CD4-positive, alpha-beta memory T cell (primary cell): ENCODE results near the gene NOTCH2. TPM values are rescaled to one million over a fixed set of nuclear protein-coding genes. Genes with fewer than 3 reads are reported as not detected.

ENCODE experiments used
- CTCF ChIA-PET: fragments of 350-600 bp; sonication (Branson Sonifier 250); formaldehyde crosslinking; loops from one replicate; lab custom pipeline; 2021; ENCODE audit warnings: inconsistent platforms; ENCODE audit not compliant: partially characterized antibody; lab: Charles Lee
- POLR2A ChIA-PET: fragments of 350-600 bp; sonication (Branson Sonifier 250); formaldehyde crosslinking; loops from one replicate; lab custom pipeline; 2021; ENCODE audit not compliant: partially characterized antibody; lab: Charles Lee
- DNase-seq, 5 donors: peaks; one replicate each; pipeline versions ENCODE4 v3.0.0 to v3.0.0-alpha.2; 2020 to 2022; ENCODE audit warnings: mixed read lengths in 1 of 5
- H3K27ac ChIP-seq: one replicate; pipeline ENCODE4 v1.7.0; 2013; ENCODE audit warnings: low read depth, low read length
- H3K27me3 ChIP-seq: 2 replicates; pipeline ENCODE4 v1.7.0; 2013; ENCODE audit warnings: mild to moderate bottlenecking, low read length, moderate library complexity; ENCODE audit not compliant: insufficient read depth
- H3K36me3 ChIP-seq: 2 replicates; pipeline ENCODE4 v1.7.0; 2013; ENCODE audit warnings: mild to moderate bottlenecking, low read length, moderate library complexity; ENCODE audit not compliant: insufficient read depth
- H3K4me1 ChIP-seq: 2 replicates; pipeline ENCODE4 v1.7.0; 2013; ENCODE audit warnings: mild to moderate bottlenecking, low read length, moderate library complexity; ENCODE audit not compliant: insufficient read depth
- H3K4me3 ChIP-seq, 2 donors: one replicate each; pipeline ENCODE4 v1.7.0; 2013; ENCODE audit warnings: low read length in 2 of 2, mild to moderate bottlenecking in 1 of 2
- H3K9me3 ChIP-seq, 2 donors: one replicate each; pipeline ENCODE4 v1.7.0; 2013; ENCODE audit warnings: low read length in 2 of 2, control low read depth in 1 of 2; ENCODE audit not compliant: control insufficient read depth in 1 of 2
- H3K27ac Mint-ChIP-seq, 7 donors: one replicate each; pipeline ENCODE4 v1.8.0; 2020 to 2021; ENCODE audit warnings: mixed read lengths in 7 of 7, mild to moderate bottlenecking in 6 of 7, inconsistent platforms in 3 of 7, moderate library complexity in 3 of 7
- H3K27me3 Mint-ChIP-seq, 2 donors: one replicate each; pipeline ENCODE4 v1.8.0; 2020 to 2021; ENCODE audit warnings: mixed read lengths in 2 of 2
- H3K36me3 Mint-ChIP-seq, 2 donors: one replicate each; pipeline ENCODE4 v1.8.0; 2020 to 2021; ENCODE audit warnings: mixed read lengths in 2 of 2, inconsistent platforms in 1 of 2, mild to moderate bottlenecking in 1 of 2
- H3K4me1 Mint-ChIP-seq, 4 donors: one replicate each; pipeline ENCODE4 v1.8.0; 2020 to 2021; ENCODE audit warnings: mixed read lengths in 4 of 4, mild to moderate bottlenecking in 1 of 4
- H3K4me3 Mint-ChIP-seq, 8 donors: one replicate each; pipeline ENCODE4 v1.8.0; 2020 to 2021; ENCODE audit warnings: mixed read lengths in 8 of 8, mild to moderate bottlenecking in 7 of 8, moderate library complexity in 6 of 8, inconsistent platforms in 3 of 8
- H3K9me3 Mint-ChIP-seq, 8 donors: one replicate each; pipeline ENCODE4 v1.8.0; 2020 to 2021; ENCODE audit warnings: mixed read lengths in 8 of 8, mild to moderate bottlenecking in 5 of 8, inconsistent platforms in 3 of 8, moderate library complexity in 1 of 8
- intact Hi-C: fragments of 100-400 bp; cut with micrococcal nuclease; formaldehyde crosslinking; loops from one replicate; pipeline ENCODE4 v1.15.1; 2023
- polyA plus RNA-seq, 2 donors: library from polyadenylated mRNA; unstranded; fragments of 300-500 nt; fragmentation: Illumina TruSeq; gene quantifications; one replicate each; pipeline ENCODE4 v1.2.3, GENCODE V29; 2021
- total RNA-seq, 2 experiments: library from RNA; stranded (reverse); gene quantifications; one replicate each; pipeline ENCODE4 v1.2.3, GENCODE V29; 2021

Gene NOTCH2
- total and polyA plus RNA-seq, 4 experiments from 2014 or later: 11.1 to 61.3 (median 43.3) TPM

DNA sequence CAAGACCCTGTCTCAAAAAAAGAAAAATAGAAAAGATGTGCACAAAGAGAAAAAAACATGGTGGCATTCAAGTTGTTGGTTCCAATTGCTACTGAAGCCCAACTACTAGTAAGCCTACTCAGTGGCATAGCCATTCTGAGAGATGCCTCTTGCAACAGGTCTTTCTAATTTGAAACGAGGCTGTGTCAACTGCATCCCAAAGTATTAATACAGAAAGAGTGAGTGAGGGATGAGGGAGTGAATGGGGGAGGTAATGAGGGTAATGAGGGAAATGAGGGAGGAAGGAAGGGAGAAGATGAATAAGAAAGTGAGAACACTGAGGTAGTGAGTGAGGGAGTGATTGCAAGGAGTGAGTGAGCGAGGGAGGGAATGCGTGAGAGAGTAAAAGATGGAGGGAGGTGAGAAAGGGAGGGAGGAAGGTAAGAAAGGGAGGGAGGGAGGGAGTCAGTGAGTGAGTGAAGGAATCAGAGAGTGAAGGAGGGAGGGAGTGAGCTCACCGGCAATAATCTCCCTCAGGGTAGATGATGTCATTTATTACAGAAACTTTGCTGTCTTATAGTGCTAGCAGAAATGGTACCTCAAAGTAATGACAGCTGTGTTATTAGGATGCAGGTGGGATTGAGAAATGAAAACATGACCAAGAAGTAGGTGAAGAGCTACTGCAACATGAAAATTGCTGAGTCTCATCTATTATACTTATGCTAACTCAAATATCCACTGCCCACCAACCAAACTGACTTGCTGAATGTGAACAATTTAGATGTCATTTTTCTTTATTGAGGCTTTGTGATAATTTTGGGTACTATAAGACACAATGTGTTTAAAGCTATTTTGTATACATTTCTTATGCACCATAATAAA is 97.5 kb downstream of the NOTCH2 start:
- intact Hi-C loops: no loop called here
- Histone ChIP-seq H3K36me3 (peaks cover 6% of the 10 kb centered on the region), H3K4me1 (no peaks in the 10 kb centered on the region), H3K4me3 (no peak overlapping the region), H3K27ac (no peak overlapping the region), H3K9me3 (no peaks in the 10 kb centered on the region), H3K27me3 (no peaks in the 10 kb centered on the region)
- H3K27me3 Mint-ChIP-seq: no peaks in the 10 kb centered on the region
- no peak overlapping the region for H3K27ac Mint-ChIP-seq
- no peak for DNase-seq
- H3K36me3 Mint-ChIP-seq: peaks cover 50 to 66% of the 10 kb centered on the region in 2 donors
- ChIA-PET CTCF (interaction anchor here (0.5 to 1.2 kb wide), 2 partner anchors 22 to 24 kb away, joined by 3 to 4 read pairs; no protein-coding TSS in a partner anchor), POLR2A (no interaction called here)
- H3K4me1 Mint-ChIP-seq: peaks cover 2 to 10% (median 5%) of the 10 kb centered on the region in 4 donors
- peak overlapping the region in 1 of 8 donors; percentile 65 for H3K4me3 Mint-ChIP-seq
- no peaks in the 10 kb centered on the region for H3K9me3 Mint-ChIP-seq

DNA sequence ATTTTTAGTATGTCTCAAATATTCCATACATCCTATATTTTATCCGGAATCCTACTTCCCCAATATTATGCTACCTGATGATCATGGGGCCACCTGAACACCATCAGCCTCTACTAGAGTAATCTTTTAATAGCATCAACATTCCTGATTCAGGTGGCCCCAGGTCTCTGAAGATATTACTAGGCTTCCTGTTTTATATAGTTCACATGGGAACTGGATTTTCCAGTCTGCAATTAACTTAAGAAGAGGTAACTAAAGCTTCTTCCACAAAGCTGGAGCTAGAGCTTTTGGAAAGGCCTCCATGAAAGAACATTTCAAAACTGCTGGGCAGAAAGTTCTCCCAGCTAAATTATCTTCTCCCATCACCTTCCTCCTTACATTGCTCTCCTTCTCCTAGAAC is 100.9 kb downstream of the NOTCH2 start:
- Mint-ChIP-seq H3K4me3 (no peak overlapping the region), H3K27ac (peak overlapping the region in 1 of 7 donors; percentile 16), H3K27me3 (no peaks in the 10 kb centered on the region), H3K36me3 (peaks cover 64 to 73% of the 10 kb centered on the region in 2 donors), H3K9me3 (no peaks in the 10 kb centered on the region), H3K4me1 (peaks cover 2 to 8% (median 4%) of the 10 kb centered on the region in 4 donors)
- DNase-seq: no peak
- no peaks in the 10 kb centered on the region for H3K9me3 ChIP-seq
- POLR2A ChIA-PET: no interaction called here
- no peak overlapping the region for H3K4me3 ChIP-seq
- CTCF ChIA-PET: interaction anchor here (0.9 to 9.0 kb wide), 9 partner anchors 9 to 158 kb away, joined by 3 to 76 read pairs (median 6); no protein-coding TSS in a partner anchor
- H3K36me3 ChIP-seq: peaks cover 27% of the 10 kb centered on the region
- H3K27ac ChIP-seq: no peak overlapping the region
- no peaks in the 10 kb centered on the region for H3K27me3 ChIP-seq
- H3K4me1 ChIP-seq: no peaks in the 10 kb centered on the region
- intact Hi-C loops: no loop called here

DNA sequence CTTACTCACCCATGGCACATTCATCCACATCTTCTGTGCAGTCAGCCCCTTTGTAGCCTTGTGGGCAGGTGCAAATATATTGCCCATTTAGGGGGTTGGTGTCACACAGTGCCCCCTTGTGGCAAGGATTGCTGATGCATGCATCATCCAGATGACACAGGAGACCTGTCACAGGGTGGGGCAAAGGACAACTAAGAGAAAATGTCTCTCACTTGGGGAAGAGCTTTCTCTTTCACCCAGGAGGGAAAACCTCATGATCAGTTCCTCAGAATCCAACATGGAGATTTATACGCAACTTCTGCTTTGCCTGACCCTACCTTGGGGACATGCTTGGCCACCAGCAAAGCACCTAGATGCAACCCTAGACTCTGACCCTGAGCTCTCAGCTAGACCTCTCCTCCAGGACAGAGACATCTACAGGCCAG is 101.4 kb downstream of the NOTCH2 start:
- CTCF ChIA-PET: interaction anchor here (0.9 to 9.0 kb wide), 10 partner anchors 8 to 157 kb away, joined by 3 to 76 read pairs (median 5); no protein-coding TSS in a partner anchor
- Histone ChIP-seq H3K27me3 (no peaks in the 10 kb centered on the region), H3K9me3 (no peaks in the 10 kb centered on the region), H3K36me3 (peaks cover 31% of the 10 kb centered on the region), H3K27ac (no peak overlapping the region), H3K4me1 (no peaks in the 10 kb centered on the region), H3K4me3 (no peak overlapping the region)
- H3K27ac Mint-ChIP-seq: peak overlapping the region in 5 of 7 donors; percentile 21 to 82 (median 73)
- POLR2A ChIA-PET: no interaction called here
- peaks cover 61 to 73% of the 10 kb centered on the region in 2 donors for H3K36me3 Mint-ChIP-seq
- DNase-seq: peak; percentile 49 to 70 (median 55)
- H3K9me3 Mint-ChIP-seq: no peaks in the 10 kb centered on the region
- peaks cover 2 to 6% (median 4%) of the 10 kb centered on the region in 4 donors for H3K4me1 Mint-ChIP-seq
- H3K27me3 Mint-ChIP-seq: no peaks in the 10 kb centered on the region
- intact Hi-C loops: no loop called here
- no peak overlapping the region for H3K4me3 Mint-ChIP-seq

DNA sequence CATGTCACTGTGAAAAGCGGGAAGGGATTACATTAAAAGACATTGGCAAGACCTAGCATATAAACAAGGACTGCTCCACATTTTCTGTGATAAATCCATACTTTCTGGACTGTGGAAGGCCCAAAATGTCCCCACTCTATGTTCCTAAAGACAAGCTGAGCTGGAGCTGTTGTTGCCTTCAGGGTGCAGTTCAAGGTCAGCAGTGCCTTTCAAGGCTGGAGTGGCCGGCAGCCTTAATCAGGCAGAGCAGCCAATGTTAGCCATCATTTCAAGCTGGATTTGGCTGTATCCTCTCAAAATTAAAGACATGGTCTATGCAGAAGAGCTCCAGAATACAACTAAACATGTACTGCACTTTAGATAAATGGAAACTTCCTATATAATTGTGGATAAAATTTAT is 102.8 kb downstream of the NOTCH2 start:
- peaks cover 67 to 77% of the 10 kb centered on the region in 2 donors for H3K36me3 Mint-ChIP-seq
- intact Hi-C loops: no loop called here

DNA sequence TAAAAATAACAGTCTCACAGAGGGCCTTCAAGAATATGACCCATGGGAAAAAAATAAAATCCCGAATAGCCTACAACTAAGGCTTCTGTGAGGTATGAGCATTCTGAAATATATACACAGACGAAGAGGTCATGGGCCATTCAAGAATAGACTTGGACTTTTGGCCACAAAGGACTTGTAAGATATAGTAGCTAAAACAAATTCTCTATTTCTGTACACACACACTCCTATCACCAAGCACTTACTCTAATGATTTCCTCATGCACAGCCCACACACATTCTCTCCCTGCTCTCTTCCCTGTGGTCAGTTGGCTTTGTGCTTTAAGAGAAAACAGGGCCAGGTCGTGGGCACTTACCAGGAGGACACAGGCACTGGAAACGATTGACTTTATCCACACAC is 103.4 kb downstream of the NOTCH2 start:
- intact Hi-C loops: no loop called here

More for the DNA sequence above, 102.8 kb downstream of the NOTCH2 start:
- Histone ChIP-seq H3K27me3 (no peaks in the 10 kb centered on the region), H3K4me3 (no peak overlapping the region), H3K36me3 (peaks cover 31% of the 10 kb centered on the region), H3K9me3 (no peaks in the 10 kb centered on the region), H3K27ac (no peak overlapping the region), H3K4me1 (no peaks in the 10 kb centered on the region)
- no peaks in the 10 kb centered on the region for H3K27me3 Mint-ChIP-seq
- no peaks in the 10 kb centered on the region for H3K9me3 Mint-ChIP-seq
- POLR2A ChIA-PET: no interaction called here
- H3K27ac Mint-ChIP-seq: no peak overlapping the region
- no peak for DNase-seq
- CTCF ChIA-PET: interaction anchor here (0.7 to 9.0 kb wide), 4 partner anchors 13 to 32 kb away, joined by 3 to 76 read pairs (median 4); no protein-coding TSS in a partner anchor
- H3K4me3 Mint-ChIP-seq: no peak overlapping the region
- peaks cover 3 to 6% (median 4%) of the 10 kb centered on the region in 4 donors for H3K4me1 Mint-ChIP-seq

DNA sequence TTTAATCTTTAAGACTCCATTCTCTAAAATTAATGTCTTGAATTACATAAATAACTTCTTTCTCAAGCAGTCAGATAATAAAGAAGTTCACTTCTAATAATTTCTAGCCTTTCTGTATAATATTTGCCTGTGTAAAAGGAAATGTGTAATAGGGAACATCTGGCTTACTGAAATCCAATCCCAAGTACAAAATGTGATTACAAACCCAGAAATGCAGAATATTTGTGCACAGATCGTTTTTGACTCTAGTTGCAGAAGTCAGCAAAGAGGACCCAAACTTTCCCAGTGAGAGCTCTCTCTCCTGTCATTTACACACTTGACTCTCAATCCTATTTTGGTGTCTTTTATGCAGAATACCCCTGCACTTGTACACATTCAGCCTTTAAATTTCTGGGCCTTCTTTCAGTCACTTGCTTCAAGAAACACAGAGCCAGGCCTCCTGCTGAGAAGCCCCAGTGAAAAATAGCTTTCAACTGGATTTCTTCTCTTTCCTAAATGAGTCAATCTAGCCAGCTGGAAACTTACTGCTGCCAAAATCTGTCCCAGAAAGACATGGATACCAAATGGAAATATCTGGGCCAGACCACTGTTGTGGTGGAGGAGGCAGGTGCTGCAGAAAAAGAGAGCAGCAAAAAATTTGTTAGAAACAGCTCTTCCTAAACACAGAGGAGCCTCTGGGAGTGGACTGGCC is 104.6 kb downstream of the NOTCH2 start:
- CTCF ChIA-PET: interaction anchor here (1.7 to 9.0 kb wide), 2 partner anchors 10 to 16 kb away, joined by 3 to 76 read pairs; no protein-coding TSS in a partner anchor
- peaks cover 58 to 68% of the 10 kb centered on the region in 2 donors for H3K36me3 Mint-ChIP-seq
- peaks cover 3 to 6% (median 4%) of the 10 kb centered on the region in 4 donors for H3K4me1 Mint-ChIP-seq
- H3K4me3 Mint-ChIP-seq: no peak overlapping the region
- H3K27me3 Mint-ChIP-seq: no peaks in the 10 kb centered on the region
- peak overlapping the region in 1 of 7 donors; percentile 43 for H3K27ac Mint-ChIP-seq
- no peaks in the 10 kb centered on the region for H3K9me3 Mint-ChIP-seq
- Histone ChIP-seq H3K4me3 (no peak overlapping the region), H3K9me3 (no peaks in the 10 kb centered on the region), H3K4me1 (no peaks in the 10 kb centered on the region), H3K27ac (no peak overlapping the region), H3K36me3 (peaks cover 31% of the 10 kb centered on the region), H3K27me3 (no peaks in the 10 kb centered on the region)
- POLR2A ChIA-PET: no interaction called here
- intact Hi-C loops: no loop called here
- no peak for DNase-seq

More for the DNA sequence above, 103.4 kb downstream of the NOTCH2 start:
- H3K9me3 Mint-ChIP-seq: no peaks in the 10 kb centered on the region
- H3K9me3 ChIP-seq: no peaks in the 10 kb centered on the region
- no peaks in the 10 kb centered on the region for H3K4me1 ChIP-seq
- peaks cover 65 to 73% of the 10 kb centered on the region in 2 donors for H3K36me3 Mint-ChIP-seq
- H3K4me3 ChIP-seq: no peak overlapping the region
- no peak overlapping the region for H3K4me3 Mint-ChIP-seq
- ChIA-PET POLR2A (no interaction called here), CTCF (interaction anchor here (9.0 kb wide), 1 partner anchor 18 kb away, joined by 76 read pairs; no protein-coding TSS in a partner anchor)
- H3K27me3 Mint-ChIP-seq: no peaks in the 10 kb centered on the region
- H3K36me3 ChIP-seq: peaks cover 31% of the 10 kb centered on the region
- DNase-seq: no peak
- H3K4me1 Mint-ChIP-seq: peaks cover 3 to 6% (median 4%) of the 10 kb centered on the region in 4 donors
- peak overlapping the region in 1 of 7 donors; percentile 67 for H3K27ac Mint-ChIP-seq
- H3K27me3 ChIP-seq: no peaks in the 10 kb centered on the region
- no peak overlapping the region for H3K27ac ChIP-seq
